ENCODE data around the gene LARP4B. TPM values are rescaled to one million over a fixed set of nuclear protein-coding genes. Genes with fewer than 3 reads are reported as not detected.

LARP4B gene
- total and polyA plus RNA-seq, 3 donors from 2014 or later: 54.2 to 98.6 (median 95.3) TPM

- intact Hi-C loops (cut with DNase I; ENCODE audit: low total_unique reads): no loop called here
- DNase-seq: no peak
- TF ChIP-seq POLR2A (IDR thresholded peaks at IDR 0.05) (no peak), CTCF (IDR thresholded peaks at IDR 0.05) (no peak)
- H3K9me3 ChIP-seq: no peaks in the 10 kb centered on the region
- H3K4me1 ChIP-seq: peaks cover 12% of the 10 kb centered on the region
- no peak overlapping the region for H3K27ac ChIP-seq
- 59 to 66% methylated on average over 8 of the region's 8 CpGs for WGBS, 2 donors
- no peaks in the 10 kb centered on the region for H3K36me3 ChIP-seq (ENCODE audit: low read depth, missing control alignments)
- no peaks in the 10 kb centered on the region for H3K27me3 ChIP-seq
- H3K4me3 ChIP-seq: no peak overlapping the region
Observed at GRCh38 chr10:844552-844951, 87.0 kb downstream of the LARP4B start.

- Histone ChIP-seq H3K27ac (no peak overlapping the region), H3K9me3 (no peaks in the 10 kb centered on the region), H3K36me3 (ENCODE audit: low read depth, missing control alignments) (no peaks in the 10 kb centered on the region), H3K4me1 (peaks cover 12% of the 10 kb centered on the region), H3K27me3 (no peaks in the 10 kb centered on the region), H3K4me3 (no peak overlapping the region)
- WGBS, 2 donors: 92% methylated on average over 1 of the region's 1 CpG; no CpG with 5 or more reads in 1 of the 2 donors
- intact Hi-C loops (cut with DNase I; ENCODE audit: low total_unique reads): no loop called here
- TF ChIP-seq CTCF (IDR thresholded peaks at IDR 0.05) (no peak), POLR2A (IDR thresholded peaks at IDR 0.05) (no peak)
- DNase-seq: no peak
Observed at GRCh38 chr10:843703-844102, 87.8 kb downstream of the LARP4B start.

- Histone ChIP-seq H3K4me3 (no peak overlapping the region), H3K9me3 (no peaks in the 10 kb centered on the region), H3K36me3 (ENCODE audit: low read depth, missing control alignments) (no peaks in the 10 kb centered on the region), H3K27ac (no peak overlapping the region), H3K27me3 (no peaks in the 10 kb centered on the region), H3K4me1 (peaks cover 8% of the 10 kb centered on the region)
- no peak for DNase-seq
- intact Hi-C loops (cut with DNase I; ENCODE audit: low total_unique reads): no loop called here
- 93 to 94% methylated on average over 6 of the region's 6 CpGs for WGBS, 2 donors
- TF ChIP-seq POLR2A (IDR thresholded peaks at IDR 0.05) (no peak), CTCF (IDR thresholded peaks at IDR 0.05) (no peak)
Observed at GRCh38 chr10:842795-843194, 88.7 kb downstream of the LARP4B start.

GRCh38 chr10:841535-841934, 90.0 kb downstream of the LARP4B start:
- DNase-seq: no peak
- Histone ChIP-seq H3K9me3 (no peaks in the 10 kb centered on the region), H3K4me3 (no peak overlapping the region), H3K36me3 (ENCODE audit: low read depth, missing control alignments) (no peaks in the 10 kb centered on the region), H3K27ac (no peak overlapping the region), H3K4me1 (peaks cover 4% of the 10 kb centered on the region), H3K27me3 (no peaks in the 10 kb centered on the region)
- intact Hi-C loops (cut with DNase I; ENCODE audit: low total_unique reads): no loop called here
- WGBS, 2 donors: 94 to 95% methylated on average over 5 of the region's 5 CpGs
- TF ChIP-seq POLR2A (IDR thresholded peaks at IDR 0.05) (no peak), CTCF (IDR thresholded peaks at IDR 0.05) (no peak)

GRCh38 chr10:839550-840205, 91.8 kb downstream of the LARP4B start:
- no peak overlapping the region for H3K4me3 ChIP-seq
- H3K27me3 ChIP-seq: no peaks in the 10 kb centered on the region
- TF ChIP-seq POLR2A (IDR thresholded peaks at IDR 0.05) (no peak), CTCF (IDR thresholded peaks at IDR 0.05) (no peak)
- intact Hi-C loops (cut with DNase I; ENCODE audit: low total_unique reads): no loop called here
- WGBS, 2 donors: 92 to 97% methylated on average over 9 of the region's 9 CpGs
- no peaks in the 10 kb centered on the region for H3K4me1 ChIP-seq
- no peak for DNase-seq
- no peaks in the 10 kb centered on the region for H3K36me3 ChIP-seq (ENCODE audit: low read depth, missing control alignments)
- no peaks in the 10 kb centered on the region for H3K9me3 ChIP-seq
- H3K27ac ChIP-seq: no peak overlapping the region

All from testis (tissue), 3 donors.